Measurements from ENCODE around the gene CDH1. TPM values are rescaled to one million over a fixed set of nuclear protein-coding genes. Genes with fewer than 3 reads are reported as not detected.

The CDH1 gene
- total and polyA plus RNA-seq, 12 donors = 0.01 to 0.82 (median 0.34) TPM; not detected in 7

GRCh38 chr16:68843482-68844210 is 106.6 kb downstream of the CDH1 start, which contains the start of gene TANGO6:
Gene TANGO6 (plus strand): TSS chr16:68843531. CDS start chr16:68843618, 87 bp downstream.
- H3K27ac ChIP-seq = peak within 1 kb of the TSS; percentile 81 to 95 (median 88)
- H3K4me3 ChIP-seq = peak within 1 kb of the TSS; percentile 73 to 99 (median 92)
- peaks cover 0 to 6% (median 0%) of the 10 kb centered on the region in 7 donors for H3K27me3 ChIP-seq
- ATAC-seq = peak; percentile 98 to 99 (median 98)
- intact Hi-C loops (cut with DNase I) = loop anchor here in 7 of 10 donors (5.0 to 10.0 kb wide), 7 partner anchors 271 to 319 kb away; partner anchors contain the start of genes CHTF8 (in 1 of the 7), UTP4 (in 1 of the 7) and ZFP90 (in 1 of the 7)
- DNase-seq = peak; percentile 86 to 88
- H3K9me3 ChIP-seq = no peaks in the 10 kb centered on the region
- 0 to 1% methylated on average over 55 of the region's 55 CpGs for WGBS, 2 donors
- peak in 5 of 9 donors; percentile 11 to 29 (median 20) for TF ChIP-seq CTCF (IDR thresholded peaks at IDR 0.05)
- no peaks in the 10 kb centered on the region for H3K36me3 ChIP-seq
- H3K4me1 ChIP-seq = peaks cover 0 to 21% (median 10%) of the 10 kb centered on the region in 9 donors

GRCh38 chr16:68844211-68844564 is 107.1 kb downstream of the CDH1 start:
- no peak for TF ChIP-seq CTCF (IDR thresholded peaks at IDR 0.05)
- whole genome bisulfite sequencing, 2 donors = 15 to 16% methylated on average over 6 of the region's 6 CpGs
- Histone ChIP-seq H3K27ac (peak overlapping the region; percentile 81 to 95 (median 88)), H3K4me3 (peak overlapping the region; percentile 73 to 99 (median 92)), H3K4me1 (peaks cover 0 to 24% (median 10%) of the 10 kb centered on the region in 9 donors), H3K36me3 (no peaks in the 10 kb centered on the region), H3K27me3 (peaks cover 0 to 3% (median 0%) of the 10 kb centered on the region in 7 donors), H3K9me3 (no peaks in the 10 kb centered on the region)
- no peak for DNase-seq
- intact Hi-C loops (cut with DNase I) = loop anchor here in 7 of 10 donors (5.0 to 10.0 kb wide), 7 partner anchors 271 to 319 kb away; partner anchors contain the start of genes CHTF8 (in 1 of the 7), UTP4 (in 1 of the 7) and ZFP90 (in 1 of the 7)
- peak in 2 of 8 donors; percentile 5 to 6 for ATAC-seq

GRCh38 chr16:68848786-68849185 is 111.7 kb downstream of the CDH1 start:
- Histone ChIP-seq H3K27ac (no peak overlapping the region), H3K4me3 (no peak overlapping the region), H3K36me3 (no peaks in the 10 kb centered on the region), H3K27me3 (no peaks in the 10 kb centered on the region), H3K9me3 (no peaks in the 10 kb centered on the region), H3K4me1 (peaks cover 0 to 20% (median 6%) of the 10 kb centered on the region in 9 donors)
- no peak for DNase-seq
- 67 to 82% methylated on average over 9 of the region's 9 CpGs for WGBS, 2 donors
- intact Hi-C loops (cut with DNase I) = loop anchor here in 6 of 10 donors (5.0 to 10.0 kb wide), 6 partner anchors 266 to 324 kb away; partner anchors contain the start of gene ZFP90 (in 1 of the 6)
- no peak for TF ChIP-seq CTCF (IDR thresholded peaks at IDR 0.05)
- no peak for ATAC-seq

GRCh38 chr16:68850481-68850880 is 113.4 kb downstream of the CDH1 start:
- Histone ChIP-seq H3K27ac (no peak overlapping the region), H3K4me1 (peaks cover 0 to 11% (median 0%) of the 10 kb centered on the region in 9 donors), H3K36me3 (no peaks in the 10 kb centered on the region), H3K9me3 (no peaks in the 10 kb centered on the region), H3K27me3 (no peaks in the 10 kb centered on the region), H3K4me3 (no peak overlapping the region)
- TF ChIP-seq CTCF (IDR thresholded peaks at IDR 0.05) = no peak
- intact Hi-C loops (cut with DNase I) = loop anchor here in 1 of 10 donors (5.0 kb wide), 1 partner anchor 272 kb away; no protein-coding TSS in a partner anchor
- whole genome bisulfite sequencing, 2 donors = 90 to 95% methylated on average over 2 of the region's 2 CpGs
- no peak for ATAC-seq
- no peak for DNase-seq

Data from heart right ventricle (tissue), 16 donors.